SJSA1 (cell line): ENCODE measurements around the gene CKMT1A. TPM values are rescaled to one million over a fixed set of nuclear protein-coding genes. Genes with fewer than 3 reads are reported as not detected.
"Not testable (repeated sequence)": the region's sequence is repeated elsewhere in the genome, so short reads cannot be mapped to it uniquely, and the experiment has no call there.

Source experiments
- DNase-seq, 2 experiments: peaks; one replicate each; pipeline ENCODE4 v3.0.0-alpha.2; 2015 to 2020; ENCODE audit warnings: low spot score in 2 of 2, low read depth in 1 of 2
- H3K27ac ChIP-seq: fragments of 250-450 bp; sonication (Bioruptor Pico); 2 replicates; pipeline ENCODE4 v1.5.1; 2020; ENCODE audit warnings: mild to moderate bottlenecking, moderate library complexity
- H3K27me3 ChIP-seq: fragments of 250-450 bp; sonication (Bioruptor Pico); replicated peaks from 2 replicates; pipeline ENCODE4 v1.5.1; 2020; ENCODE audit warnings: mild to moderate bottlenecking, moderate library complexity
- H3K36me3 ChIP-seq: fragments of 250-450 bp; sonication (Bioruptor Pico); 2 replicates; pipeline ENCODE4 v1.5.1; 2020; ENCODE audit warnings: mild to moderate bottlenecking
- H3K4me1 ChIP-seq: fragments of 250-450 bp; sonication (Bioruptor Pico); replicated peaks from 2 replicates; pipeline ENCODE4 v1.6.1; 2021; ENCODE audit warnings: mild to moderate bottlenecking
- H3K4me3 ChIP-seq: fragments of 250-450 bp; sonication (Bioruptor Pico); 2 replicates; pipeline ENCODE4 v1.5.1; 2020; ENCODE audit warnings: mild to moderate bottlenecking
- H3K9me3 ChIP-seq: fragments of 250-450 bp; sonication (Bioruptor Pico); replicated peaks from 2 replicates; pipeline ENCODE4 v1.5.1; 2020; ENCODE audit warnings: mild to moderate bottlenecking
- total RNA-seq: library from RNA; depleted of rRNA; stranded (reverse); fragments of >200 nt; shearing (Covaris generic); gene quantifications from 2 replicates; pipeline ENCODE4 v1.2.3, GENCODE V29; 2014; rRNA removed

The CKMT1A gene
- not detected in 2 replicates for total RNA-seq

GRCh38 chr15:43693148-43694022 is at the start of gene CKMT1A:
Gene CKMT1A (plus strand): TSS chr15:43693859. CDS start chr15:43694051, 192 bp downstream.
- H3K36me3 ChIP-seq, H3K4me3 ChIP-seq, H3K4me1 ChIP-seq, H3K27ac ChIP-seq, H3K9me3 ChIP-seq, H3K27me3 ChIP-seq, DNase-seq: not testable (repeated sequence)

GRCh38 chr15:43648649-43649429 is 44.8 kb upstream of the CKMT1A start, which contains the start of gene CATSPER2:
Gene CATSPER2 (minus strand): TSS chr15:43648844. CDS start chr15:43648061, 783 bp downstream.
- H3K9me3 ChIP-seq: no peaks in the 10 kb centered on the region
- no peak within 1 kb of the TSS for H3K4me3 ChIP-seq
- DNase-seq: no peak
- no peak within 1 kb of the TSS for H3K27ac ChIP-seq
- H3K27me3 ChIP-seq: no peaks in the 10 kb centered on the region
- H3K36me3 ChIP-seq: no peaks in the 10 kb centered on the region
- H3K4me1 ChIP-seq: no peaks in the 10 kb centered on the region

DNA sequence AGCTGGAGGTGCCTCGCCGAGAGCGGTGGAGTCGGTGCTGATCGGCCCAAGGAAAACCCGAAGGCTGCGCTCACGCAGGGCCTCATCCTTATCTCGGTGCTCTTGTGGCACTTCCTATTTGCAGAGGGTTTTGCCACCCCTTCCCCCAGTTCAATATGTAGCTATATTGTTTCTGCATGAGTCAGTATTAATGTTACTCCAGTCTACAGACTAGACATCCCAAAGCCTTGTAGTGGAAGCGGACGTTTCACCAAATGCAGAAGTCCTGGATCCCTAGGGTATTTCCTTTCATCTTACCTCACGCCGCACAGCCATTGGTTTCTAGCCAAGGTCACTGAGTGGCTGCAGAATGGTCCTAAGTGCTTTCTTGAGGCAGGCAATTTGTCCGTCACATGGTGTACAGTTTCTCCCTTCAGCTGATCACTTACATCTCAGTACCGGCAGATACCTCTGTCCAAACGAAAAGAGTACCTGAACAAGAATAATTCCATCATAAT is 44.2 kb upstream of the CKMT1A start:
- H3K9me3 ChIP-seq, H3K27me3 ChIP-seq, DNase-seq, H3K27ac ChIP-seq, H3K4me1 ChIP-seq, H3K36me3 ChIP-seq, H3K4me3 ChIP-seq: not testable (repeated sequence)

GRCh38 chr15:43659727-43660126 is 33.9 kb upstream of the CKMT1A start:
- DNase-seq, H3K4me3 ChIP-seq, H3K9me3 ChIP-seq, H3K36me3 ChIP-seq, H3K27ac ChIP-seq, H3K4me1 ChIP-seq, H3K27me3 ChIP-seq: not testable (repeated sequence)

- not testable (repeated sequence) for H3K4me1 ChIP-seq, H3K4me3 ChIP-seq, H3K27ac ChIP-seq, DNase-seq, H3K9me3 ChIP-seq, H3K36me3 ChIP-seq, H3K27me3 ChIP-seq
Measured at GRCh38 chr15:43662293-43662692, 31.4 kb upstream of the CKMT1A start.

DNA sequence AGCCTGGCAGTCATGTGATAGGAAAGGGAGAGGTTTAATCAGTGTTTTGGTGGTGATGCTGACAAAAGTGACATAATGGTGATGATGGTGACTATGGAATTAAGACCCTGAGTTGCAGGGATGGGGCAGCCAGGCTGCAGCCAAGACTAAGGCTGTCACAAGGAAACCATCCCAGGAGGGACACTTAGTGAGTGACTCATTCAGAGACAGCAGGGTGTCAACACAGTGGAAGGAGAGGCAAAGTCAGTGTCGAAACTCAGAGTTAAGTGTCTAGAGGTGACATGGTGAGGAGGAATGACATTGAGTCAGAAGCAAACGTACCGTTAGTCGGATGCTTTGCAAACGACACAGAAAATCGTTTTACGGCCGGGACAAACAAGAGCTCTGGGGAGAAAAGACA is 30.3 kb upstream of the CKMT1A start:
- not testable (repeated sequence) for DNase-seq, H3K9me3 ChIP-seq, H3K27ac ChIP-seq, H3K36me3 ChIP-seq, H3K4me1 ChIP-seq, H3K27me3 ChIP-seq, H3K4me3 ChIP-seq

DNA sequence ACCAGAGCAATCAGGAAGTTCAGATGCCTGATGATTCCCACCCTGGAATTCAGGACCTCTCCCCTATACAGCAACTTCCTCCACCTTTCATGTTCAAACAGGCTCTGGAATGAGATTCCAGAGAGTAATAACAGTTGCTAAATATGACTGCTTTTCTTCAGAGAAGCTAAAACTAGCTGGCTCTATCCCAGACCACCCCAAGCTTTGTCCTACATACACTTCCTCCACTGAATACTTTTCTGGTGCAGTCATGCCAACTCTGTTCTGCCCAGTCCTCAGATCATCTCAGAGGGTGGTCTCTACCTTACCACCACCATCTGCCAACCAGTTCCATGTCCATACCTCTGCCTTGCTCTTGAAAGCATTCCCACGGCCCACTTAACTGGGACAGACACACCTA is 27.5 kb upstream of the CKMT1A start:
- not testable (repeated sequence) for H3K27ac ChIP-seq, H3K27me3 ChIP-seq, DNase-seq, H3K4me1 ChIP-seq, H3K9me3 ChIP-seq, H3K36me3 ChIP-seq, H3K4me3 ChIP-seq

DNA sequence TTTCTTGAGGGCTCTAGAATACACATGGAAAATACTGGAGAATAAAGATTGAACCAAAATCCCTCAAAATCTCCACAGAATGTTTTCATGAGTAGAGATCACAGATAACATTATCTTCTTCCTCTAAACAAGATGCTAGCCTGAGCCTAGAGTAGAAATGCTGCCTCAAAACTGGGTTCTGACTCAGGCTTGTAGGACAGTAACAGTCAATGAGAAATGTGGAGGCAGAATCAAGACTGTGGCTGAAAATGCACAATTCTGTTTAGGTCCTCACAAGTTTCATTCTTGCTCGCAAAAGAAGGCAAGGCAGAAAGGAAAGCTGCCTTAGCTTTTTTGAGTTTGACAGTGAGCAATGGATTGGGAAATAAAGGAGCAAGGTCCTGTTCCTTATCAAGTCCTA is 19.5 kb upstream of the CKMT1A start:
- not testable (repeated sequence) for H3K4me3 ChIP-seq, H3K27ac ChIP-seq, H3K27me3 ChIP-seq, H3K4me1 ChIP-seq, H3K36me3 ChIP-seq, H3K9me3 ChIP-seq, DNase-seq

- H3K36me3 ChIP-seq, DNase-seq, H3K27ac ChIP-seq, H3K27me3 ChIP-seq, H3K4me1 ChIP-seq, H3K4me3 ChIP-seq, H3K9me3 ChIP-seq: not testable (repeated sequence)
Measured at GRCh38 chr15:43689604-43690301, 3.9 kb upstream of the CKMT1A start.

DNA sequence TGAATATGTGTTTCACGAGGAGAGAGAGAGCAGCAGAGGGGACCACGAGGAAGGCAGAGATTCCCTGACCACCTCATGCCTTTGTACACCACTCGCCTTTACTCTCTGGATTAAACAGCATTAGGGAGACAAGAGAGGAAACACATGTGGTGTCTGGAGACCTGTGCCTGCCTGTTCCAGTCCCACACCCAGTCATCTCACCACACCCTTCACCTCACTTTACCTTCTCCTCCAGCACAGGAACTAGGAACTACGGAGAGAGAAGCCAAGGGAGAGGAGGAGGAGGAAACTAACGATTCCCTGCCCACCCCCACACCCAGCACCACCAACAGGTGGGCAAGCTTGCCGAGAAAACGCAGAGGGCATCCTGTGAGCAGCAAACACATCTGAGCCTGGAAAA is 980 bp upstream of the CKMT1A start:
- not testable (repeated sequence) for DNase-seq, H3K4me1 ChIP-seq, H3K9me3 ChIP-seq, H3K36me3 ChIP-seq, H3K27ac ChIP-seq, H3K4me3 ChIP-seq, H3K27me3 ChIP-seq

- Histone ChIP-seq H3K27ac (no peak overlapping the region), H3K36me3 (no peaks in the 10 kb centered on the region), H3K4me1 (no peaks in the 10 kb centered on the region), H3K27me3 (no peaks in the 10 kb centered on the region), H3K4me3 (no peak overlapping the region), H3K9me3 (no peaks in the 10 kb centered on the region)
- DNase-seq: no peak
Measured at GRCh38 chr15:43702174-43702573, 8.5 kb downstream of the CKMT1A start.

GRCh38 chr15:43702701-43703424 is 9.2 kb downstream of the CKMT1A start:
- Histone ChIP-seq H3K9me3 (no peaks in the 10 kb centered on the region), H3K27me3 (no peaks in the 10 kb centered on the region), H3K36me3 (no peaks in the 10 kb centered on the region), H3K27ac (no peak overlapping the region), H3K4me3 (no peak overlapping the region), H3K4me1 (no peaks in the 10 kb centered on the region)
- DNase-seq: no peak

- H3K4me3 ChIP-seq, H3K27ac ChIP-seq, H3K27me3 ChIP-seq, DNase-seq, H3K36me3 ChIP-seq, H3K9me3 ChIP-seq, H3K4me1 ChIP-seq: not testable (repeated sequence)
Measured at GRCh38 chr15:43710431-43711131, 16.9 kb downstream of the CKMT1A start.
